IMR-90 (cell line): ENCODE results near the gene RANBP3. TPM values are rescaled to one million over a fixed set of nuclear protein-coding genes. Genes with fewer than 3 reads are reported as not detected.

Experiments
- ATAC-seq: fragments of 200-7000 bp; cut with Tn5 transposase; 2 replicates; pipeline ENCODE4 v1.9.1; 2020; ENCODE audit warnings: low read depth, mild to moderate bottlenecking, moderate library complexity
- BruUV-seq: library from RNA; stranded (reverse); fragments of 400-500 nt; replicated peaks from 2 replicates; lab custom pipeline; 2021; lab: Mats Ljungman, UMichigan
- CTCF ChIA-PET: fragments of 300-600 bp; formaldehyde crosslinking; extraction: SDS; loops from one replicate; lab custom pipeline; 2021; ENCODE audit warnings: antibody characterized with exemption; lab: Yijun Ruan, JAX
- POLR2A ChIA-PET: fragments of 300-600 bp; sonication (Branson Sonifier 250); formaldehyde crosslinking; loops from one replicate; lab custom pipeline; 2022; ENCODE audit warnings: antibody characterized with exemption; ENCODE audit not compliant: unreplicated experiment; lab: Charles Lee
- DNase-seq: peaks from one replicate; pipeline ENCODE4 v3.0.0; 2013
- H2AFZ ChIP-seq: replicated peaks from 2 replicates; pipeline ENCODE3; 2013; ENCODE audit warnings: low read length, mild to moderate bottlenecking; ENCODE audit not compliant: poor library complexity
- H2AK5ac ChIP-seq: 2 replicates; pipeline ENCODE4 v1.6.1; 2013; ENCODE audit warnings: low read depth, low read length, inconsistent platforms
- H2AK9ac ChIP-seq: replicated peaks from 2 replicates; pipeline ENCODE3; 2013; ENCODE audit warnings: mild to moderate bottlenecking, low read depth, low read length, moderate library complexity; ENCODE audit not compliant: poor library complexity
- H2BK120ac ChIP-seq: 2 replicates; pipeline ENCODE4 v1.6.1; 2013; ENCODE audit warnings: low read depth, low read length, inconsistent platforms
- H2BK15ac ChIP-seq: 3 replicates; pipeline ENCODE4 v1.6.1; 2013; ENCODE audit warnings: low read depth, low read length, inconsistent platforms
- H2BK20ac ChIP-seq: 2 replicates; pipeline ENCODE4 v1.6.1; 2013; ENCODE audit warnings: low read depth, mild to moderate bottlenecking, inconsistent platforms, low read length, moderate library complexity
- H2BK5ac ChIP-seq: 2 replicates; pipeline ENCODE4 v1.6.1; 2013; ENCODE audit warnings: mild to moderate bottlenecking, low read depth, low read length, inconsistent platforms; ENCODE audit not compliant: poor library complexity, severe bottlenecking
- H3K14ac ChIP-seq: replicated peaks from 2 replicates; pipeline ENCODE4 v1.6.1; 2013; ENCODE audit warnings: low read depth, low read length, inconsistent platforms
- H3K18ac ChIP-seq: 2 replicates; pipeline ENCODE4 v1.6.1; 2013; ENCODE audit warnings: low read depth, low read length, control low read depth
- H3K23ac ChIP-seq: 2 replicates; pipeline ENCODE4 v1.6.1; 2013; ENCODE audit warnings: low read depth, low read length, inconsistent platforms
- H3K27ac ChIP-seq: 2 replicates; pipeline ENCODE4 v1.5.1; 2013; ENCODE audit warnings: mild to moderate bottlenecking, control low read depth, low read length; ENCODE audit not compliant: insufficient read depth
- H3K27me3 ChIP-seq: 2 replicates; pipeline ENCODE4 v1.6.1; 2013; ENCODE audit warnings: low read length; ENCODE audit not compliant: control insufficient read depth, insufficient read depth
- H3K36me3 ChIP-seq: 2 replicates; pipeline ENCODE4 v1.6.1; 2013; ENCODE audit warnings: low read length, mixed read lengths; ENCODE audit not compliant: control insufficient read depth, insufficient read depth
- H3K4ac ChIP-seq: 2 replicates; pipeline ENCODE4 v1.6.1; 2013; ENCODE audit warnings: low read depth, low read length, inconsistent platforms
- H3K4me1 ChIP-seq: 2 replicates; pipeline ENCODE4 v1.6.1; 2013; ENCODE audit warnings: low read length, mixed read lengths; ENCODE audit not compliant: control insufficient read depth, insufficient read depth
- H3K4me2 ChIP-seq: 2 replicates; pipeline ENCODE4 v1.6.1; 2013; ENCODE audit warnings: low read depth, mild to moderate bottlenecking, control low read depth, low read length, moderate library complexity
- H3K4me3 ChIP-seq: 2 replicates; pipeline ENCODE4 v1.5.1; 2013; ENCODE audit warnings: low read depth, mild to moderate bottlenecking, control low read depth, low read length, moderate library complexity; ENCODE audit not compliant: insufficient read depth
- H3K56ac ChIP-seq: 2 replicates; pipeline ENCODE4 v1.6.1; 2013; ENCODE audit warnings: low read length, inconsistent platforms; ENCODE audit not compliant: insufficient read depth; ENCODE audit errors: extremely low read depth
- H3K79me1 ChIP-seq, 2 experiments: 2 replicates each; pipeline ENCODE4 v1.6.1; 2013; ENCODE audit warnings: low read length in 2 of 2, inconsistent platforms in 1 of 2, low read depth in 1 of 2
- H3K9ac ChIP-seq: 2 replicates; pipeline ENCODE4 v1.6.1; 2013; ENCODE audit warnings: low read depth, low read length, control low read depth
- H3K9me1 ChIP-seq: 2 replicates; pipeline ENCODE4 v1.6.1; 2013; ENCODE audit warnings: low read length, inconsistent platforms; ENCODE audit not compliant: insufficient read depth
- H3K9me3 ChIP-seq: 2 replicates; pipeline ENCODE4 v1.6.1; 2013; ENCODE audit warnings: low read length; ENCODE audit not compliant: control insufficient read depth, insufficient read depth
- H4K20me1 ChIP-seq: 2 replicates; pipeline ENCODE4 v1.6.1; 2013; ENCODE audit warnings: low read length, inconsistent platforms; ENCODE audit not compliant: insufficient read depth
- H4K5ac ChIP-seq: 2 replicates; pipeline ENCODE4 v1.6.1; 2013; ENCODE audit warnings: mild to moderate bottlenecking, low read depth, low read length, control low read depth
- H4K8ac ChIP-seq, 2 experiments: 2 replicates each; pipeline ENCODE4 v1.6.1; 2013; ENCODE audit warnings: low read depth in 2 of 2, low read length in 2 of 2, control low read depth in 1 of 2, inconsistent platforms in 1 of 2
- H4K91ac ChIP-seq: 2 replicates; pipeline ENCODE4 v1.6.1; 2013; ENCODE audit warnings: low read depth, low read length, inconsistent platforms; ENCODE audit not compliant: insufficient read depth
- CEBPB ChIP-seq: IDR thresholded peaks from 2 replicates; pipeline ENCODE4 v1.6.1; 2012; ENCODE audit warnings: low read depth, low read length, improper control_type of control experiment
- MAZ ChIP-seq: IDR thresholded peaks from 2 replicates; pipeline ENCODE4 v1.6.1; 2012; ENCODE audit warnings: low read depth, mild to moderate bottlenecking, low read length, improper control_type of control experiment, moderate library complexity, borderline replicate concordance
- WGBS, 2 experiments: methylation state at CpG; one replicate each; pipeline versions ENCODE4 v1.1.5 to v1.1.7; 2013; ENCODE audit warnings: missing lambda C conversion rate in 2 of 2; ENCODE audit not compliant: insufficient read length in 1 of 2; ENCODE audit errors: extremely low coverage in 2 of 2; 5-methylcytosine and 5-hydroxymethylcytosine counted together
- dilution Hi-C: fragments of 300-500 bp; cut with HindIII; formaldehyde crosslinking; loops from one replicate; pipeline ENCODE4 v1.14.3; 2018; ENCODE audit warnings: low sequenced_read_pairs; ENCODE audit not compliant: unreplicated experiment
- in situ Hi-C: fragments of 300-500 bp; cut with MboI; formaldehyde crosslinking; loops from 3 replicates; pipeline ENCODE4 v1.14.3; 2019; ENCODE audit warnings: low sequenced_read_pairs, inconsistent platforms, mixed read lengths
- intact Hi-C: fragments of 100-400 bp; cut with micrococcal nuclease; formaldehyde crosslinking; loops from 2 replicates; pipeline ENCODE4 v1.10.0; 2022
- polyA plus RNA-seq, 3 experiments: library from polyadenylated mRNA; depleted of rRNA; stranded (reverse); fragments of >200 nt; gene quantifications; 2 replicates each; pipeline ENCODE4 v1.2.3, GENCODE V29; 2012; ENCODE audit warnings: low replicate concordance in 1 of 3
- total RNA-seq: library from RNA; depleted of rRNA; stranded (reverse); fragments of >200 nt; gene quantifications from 2 replicates; pipeline ENCODE4 v1.2.3, GENCODE V29; 2012

The RANBP3 gene
- total and polyA plus RNA-seq, 2 of the 4 experiments (the other 2 are of a cell fraction), result 42.5 to 111 TPM

- ChIA-PET CTCF (no interaction called here), POLR2A (no interaction called here)
- no TSS peak for BruUV-seq
- peak overlapping the region; percentile 95 for H2AK5ac ChIP-seq
- in situ Hi-C loops (no loop called here), intact Hi-C loops (no loop called here), dilution Hi-C loops (no loop called here)
- peak overlapping the region; percentile 91 for H3K18ac ChIP-seq
- peak overlapping the region; percentile 92 for H2BK20ac ChIP-seq
- H2BK120ac ChIP-seq, result peak overlapping the region; percentile 67
- H4K20me1 ChIP-seq, result peaks cover 78% of the 10 kb centered on the region
- H3K9ac ChIP-seq, result no peak overlapping the region
- no peak overlapping the region for H2AK9ac ChIP-seq
- DNase-seq (peak; percentile 58), ATAC-seq (no peak)
- peaks cover 44% of the 10 kb centered on the region for H3K9me1 ChIP-seq
- no peaks in the 10 kb centered on the region for H3K27me3 ChIP-seq
- H2AFZ ChIP-seq, result no peak overlapping the region
- peak overlapping the region; percentile 26; the same call in 1 of the 2 replicates for H3K56ac ChIP-seq
- peak overlapping the region; percentile 63 to 73 for H4K8ac ChIP-seq
- H3K36me3 ChIP-seq, result peaks cover 15% of the 10 kb centered on the region
- peak overlapping the region; percentile 76 for H2BK5ac ChIP-seq
- peaks cover 54% of the 10 kb centered on the region for H3K4me1 ChIP-seq
- peak overlapping the region; percentile 72 for H4K91ac ChIP-seq
- no peaks in the 10 kb centered on the region for H3K9me3 ChIP-seq
- peak; percentile 69 for TF ChIP-seq CEBPB
- TF ChIP-seq MAZ, result no peak
- peak overlapping the region; percentile 95 for H3K4ac ChIP-seq
- no peak overlapping the region for H3K4me3 ChIP-seq
- H3K23ac ChIP-seq, result peak overlapping the region; percentile 96
- peaks cover 38 to 99% of the 10 kb centered on the region in 2 experiments; a peak in 3 of 4 replicates for H3K79me1 ChIP-seq
- WGBS, 2 experiments, result 70% methylated on average over 2 of the region's 5 CpGs; no CpG with 5 or more reads in 1 of the 2 experiments
- peak overlapping the region; percentile 67; the same call in 1 of the 2 replicates for H3K27ac ChIP-seq
- peak overlapping the region; percentile 88 for H3K14ac ChIP-seq
- H2BK15ac ChIP-seq, result peak overlapping the region; percentile 84; the same call in 2 of the 3 replicates
- H3K4me2 ChIP-seq, result peak overlapping the region; percentile 34; the same call in 1 of the 2 replicates
- peak overlapping the region; percentile 86; the same call in 1 of the 2 replicates for H4K5ac ChIP-seq
These were observed 24.8 kb downstream of the RANBP3 start for GRCh38 chr19:5953030-5953589.
